GM21423 (cell line): ENCODE results near the gene MYRF.
A peak's percentile ranks its signal among the peaks of the same experiment; 100 is the strongest.

Source experiments
- ATAC-seq: cut with Tn5 transposase; IDR thresholded peaks from one replicate; pipeline ENCODE4 v1.9.1; 2021; ENCODE audit warnings: mild to moderate bottlenecking, moderate library complexity; ENCODE audit not compliant: unreplicated experiment

The MYRF gene

GRCh38 chr11:61752117-61752924, at the start of gene MYRF:
TSS of gene MYRF (plus strand) at chr11:61752636. CDS start at chr11:61752745, 109 bp downstream.
- ATAC-seq, result peak; percentile 36

GRCh38 chr11:61702701-61703312, 49.6 kb upstream of the MYRF start:
- ATAC-seq, result no peak

GRCh38 chr11:61704838-61705237, 47.6 kb upstream of the MYRF start:
- no peak for ATAC-seq

- ATAC-seq, result no peak
These were observed 45.7 kb upstream of the MYRF start for GRCh38 chr11:61706452-61707400.

GRCh38 chr11:61707574-61707973, 44.9 kb upstream of the MYRF start:
- ATAC-seq, result no peak

GRCh38 chr11:61709110-61709509, 43.3 kb upstream of the MYRF start:
- no peak for ATAC-seq

GRCh38 chr11:61709572-61709971, 42.9 kb upstream of the MYRF start:
- no peak for ATAC-seq

GRCh38 chr11:61710019-61710418, 42.4 kb upstream of the MYRF start:
- ATAC-seq, result no peak

GRCh38 chr11:61711037-61711436, 41.4 kb upstream of the MYRF start:
- no peak for ATAC-seq

- no peak for ATAC-seq
These were observed 40.9 kb upstream of the MYRF start for GRCh38 chr11:61711498-61711897.

- ATAC-seq, result no peak
These were observed 40.1 kb upstream of the MYRF start for GRCh38 chr11:61712314-61712713.

- ATAC-seq, result no peak
These were observed 39.6 kb upstream of the MYRF start for GRCh38 chr11:61712846-61713245.

- ATAC-seq, result no peak
These were observed 39.0 kb upstream of the MYRF start for GRCh38 chr11:61713464-61713863.

- ATAC-seq, result no peak
These were observed 38.5 kb upstream of the MYRF start for GRCh38 chr11:61713906-61714305.

GRCh38 chr11:61714316-61714715, 38.1 kb upstream of the MYRF start:
- ATAC-seq, result no peak

- ATAC-seq, result no peak
These were observed 37.5 kb upstream of the MYRF start for GRCh38 chr11:61714916-61715315.

- ATAC-seq, result no peak
These were observed 36.6 kb upstream of the MYRF start for GRCh38 chr11:61715867-61716266.

- no peak for ATAC-seq
These were observed 35.8 kb upstream of the MYRF start for GRCh38 chr11:61716478-61717285.

- ATAC-seq, result no peak
These were observed 35.0 kb upstream of the MYRF start for GRCh38 chr11:61717286-61718033.

GRCh38 chr11:61718046-61718531, 34.3 kb upstream of the MYRF start:
- ATAC-seq, result no peak
